Left ventricle myocardium inferior (tissue), 1 donor: ENCODE results near the gene KANK3. TPM values are rescaled to one million over a fixed set of nuclear protein-coding genes. Genes with fewer than 3 reads are reported as not detected.

ENCODE experiments used
- microRNA-seq: library from miRNA; unstranded; fragments of <30 nt; microRNA quantifications from one replicate; pipeline ENCODE4 v1.2.0, GENCODE V29; 2020
- total RNA-seq: library from RNA; stranded (reverse); fragmentation: NEBNext Ultra II Directional; extraction: Animal tissue kit (Norgen Biotek cat#: 25700); gene quantifications from one replicate; pipeline ENCODE4 v1.2.1, GENCODE V29; 2021
- donor health status: DM: no; HTN: yes; CAD: no; lungs with severe emphysema.

KANK3 gene
- total RNA-seq, 1 donor from 2014 or later: 19.9 TPM

Small RNA genes within 50 kb of the gene (microRNA-seq; reads per million reads assigned to microRNA genes)
- gene MIR4999: 2.8 reads per million

Other genes with a start within 250 kb of the KANK3 start
- gene FBN3, start 193.7 kb downstream of the KANK3 start, total RNA-seq: not detected
- 16.5 TPM for gene CERS4, start 133.9 kb downstream of the KANK3 start, total RNA-seq
- gene CD320, start 34.9 kb downstream of the KANK3 start, total RNA-seq: 31.8 TPM
- 134 TPM for gene NDUFA7, start 21.9 kb downstream of the KANK3 start, total RNA-seq
- 967 TPM for gene RPS28, start 21.8 kb downstream of the KANK3 start, total RNA-seq
- 8.4 TPM for gene ANGPTL4, start 20.9 kb upstream of the KANK3 start, total RNA-seq
- 157 TPM for gene RAB11B, start 47.1 kb upstream of the KANK3 start, total RNA-seq
- 109 TPM for gene MARCHF2, start 70.0 kb upstream of the KANK3 start, total RNA-seq
- 104 TPM for gene HNRNPM, start 101.7 kb upstream of the KANK3 start, total RNA-seq
- 0.36 TPM for gene PRAM1, start 159.4 kb upstream of the KANK3 start, total RNA-seq
- 17.0 TPM for gene ZNF414, start 170.9 kb upstream of the KANK3 start, total RNA-seq
- 7.4 TPM for gene MYO1F, start 234.2 kb upstream of the KANK3 start, total RNA-seq